ENCODE results near the gene POTEH.
"Not testable (repeated sequence)": the region's sequence is repeated elsewhere in the genome, so short reads cannot be mapped to it uniquely, and the experiment has no call there.

The POTEH gene

DNA sequence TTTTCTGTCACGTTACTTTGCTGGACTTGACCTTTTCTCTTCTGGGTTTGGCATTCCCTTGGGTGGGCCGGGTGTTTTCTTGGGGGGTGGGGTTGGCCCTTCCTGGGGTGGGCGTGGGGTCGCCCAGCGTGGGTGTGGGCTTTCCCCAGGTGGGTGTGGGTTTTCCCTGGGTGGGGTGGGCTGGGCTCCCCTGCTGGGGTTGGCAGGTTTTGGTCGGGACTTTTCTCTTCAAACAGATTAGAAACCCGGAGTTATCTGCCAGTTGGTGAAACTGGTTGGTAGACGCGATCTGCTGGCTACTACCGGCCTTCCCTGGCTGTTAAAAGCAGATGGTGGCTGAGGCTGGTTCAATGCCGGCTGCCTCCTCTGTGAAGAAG, at the start of gene POTEH:
TSS of gene POTEH (plus strand) at position 278 of the 377 bp plus-strand sequence. CDS start at position 330, 52 bp downstream.
- not testable (repeated sequence) for DNase-seq

DNA sequence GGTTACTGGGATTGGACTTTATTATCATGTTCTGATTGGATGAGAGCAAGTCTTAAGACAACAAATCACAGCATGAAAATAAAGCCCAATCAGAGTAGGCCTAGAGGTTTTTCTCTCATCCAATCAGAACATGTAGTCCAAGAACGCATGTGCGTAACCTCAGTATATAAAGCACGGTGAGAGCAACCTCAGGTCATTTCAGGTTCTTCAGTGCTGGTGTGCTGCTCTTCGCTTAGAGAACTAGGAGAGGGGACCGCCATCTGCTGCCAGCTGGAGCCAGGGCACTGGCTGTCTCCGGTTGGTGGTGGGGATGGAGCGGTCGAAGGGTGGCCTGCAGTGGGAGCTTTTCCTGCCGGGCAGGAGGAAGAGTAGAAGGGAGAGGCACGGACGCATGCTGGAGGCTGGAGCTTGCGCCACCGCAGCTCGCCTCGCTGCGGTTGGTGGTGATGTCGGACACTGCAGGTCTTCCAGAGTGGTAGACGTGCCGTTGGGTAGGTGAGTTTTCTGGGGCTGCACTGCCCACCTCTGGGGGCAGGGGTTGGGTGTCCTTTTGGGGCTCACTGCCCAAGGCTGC, 47.5 kb upstream of the POTEH start:
- DNase-seq, result not testable (repeated sequence)

- not testable (repeated sequence) for DNase-seq
Observed at GRCh38 chr22:15651954-15652353, 37.9 kb upstream of the POTEH start.

- DNase-seq, result not testable (repeated sequence)
Observed at GRCh38 chr22:15652738-15653137, 37.1 kb upstream of the POTEH start.

- not testable (repeated sequence) for DNase-seq
Observed at GRCh38 chr22:15653241-15653640, 36.6 kb upstream of the POTEH start.

- not testable (repeated sequence) for DNase-seq
Observed at GRCh38 chr22:15661102-15661501, 28.7 kb upstream of the POTEH start.

DNA sequence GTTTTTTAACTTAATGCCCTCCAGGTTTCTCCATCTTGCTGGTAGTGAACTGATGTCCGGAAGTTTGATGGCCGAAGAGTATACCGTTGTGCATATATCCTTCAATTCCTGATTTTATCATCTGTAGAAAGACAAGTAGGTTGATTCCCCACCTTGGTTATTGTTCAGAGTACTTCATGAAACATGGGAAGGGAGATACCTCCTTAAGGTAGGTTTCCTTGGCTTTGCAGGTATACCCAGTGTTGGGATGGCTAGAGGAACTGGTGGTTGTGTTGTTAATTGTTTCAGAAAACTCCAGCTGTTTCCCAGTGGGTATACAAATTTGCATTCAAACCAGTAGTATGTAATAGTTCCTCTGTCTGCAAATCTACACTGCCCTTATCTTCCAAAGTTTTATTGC, 25.1 kb upstream of the POTEH start:
- DNase-seq, result not testable (repeated sequence)

DNA sequence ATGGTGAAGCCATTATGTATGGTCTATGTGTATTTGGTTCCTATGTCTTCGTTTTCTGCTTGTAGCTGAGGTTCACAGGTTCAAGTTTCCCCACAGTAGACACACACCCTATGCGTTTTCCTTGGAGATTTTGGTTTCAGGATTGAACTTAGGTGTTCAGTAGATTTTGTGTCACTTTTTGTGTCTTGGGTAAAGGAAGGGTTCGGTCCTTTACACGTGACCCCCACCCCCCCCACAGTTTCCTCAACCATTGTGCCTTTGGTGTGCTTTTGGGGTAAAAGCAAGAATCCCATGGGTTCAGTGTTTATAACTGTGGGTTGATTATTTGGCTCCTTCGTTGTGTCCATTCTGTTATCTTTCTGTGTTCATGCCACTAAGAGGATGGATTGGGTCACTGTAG, 24.3 kb upstream of the POTEH start:
- not testable (repeated sequence) for DNase-seq

DNA sequence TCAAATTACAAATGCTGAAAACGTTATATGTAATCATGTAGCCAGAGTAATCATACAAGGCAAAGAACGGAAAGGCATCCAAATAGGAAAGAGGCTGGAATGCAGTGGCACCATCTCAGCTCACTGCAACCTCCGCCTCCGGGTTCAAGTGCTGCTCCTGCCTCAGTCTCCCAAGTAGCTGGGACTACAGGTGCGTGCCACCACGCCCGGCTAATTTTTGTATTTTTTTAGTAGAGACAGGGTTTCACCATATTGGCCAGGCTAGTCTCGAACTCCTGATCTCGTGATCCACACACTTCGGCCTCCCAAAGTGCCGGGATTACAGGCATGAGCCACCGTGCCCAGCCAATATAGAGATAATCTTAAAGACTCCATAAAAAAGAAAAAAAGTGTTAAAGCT, 20.4 kb upstream of the POTEH start:
- not testable (repeated sequence) for DNase-seq

- peak; percentile 50 for DNase-seq
Observed at GRCh38 chr22:15679702-15680101, 10.1 kb upstream of the POTEH start.

DNA sequence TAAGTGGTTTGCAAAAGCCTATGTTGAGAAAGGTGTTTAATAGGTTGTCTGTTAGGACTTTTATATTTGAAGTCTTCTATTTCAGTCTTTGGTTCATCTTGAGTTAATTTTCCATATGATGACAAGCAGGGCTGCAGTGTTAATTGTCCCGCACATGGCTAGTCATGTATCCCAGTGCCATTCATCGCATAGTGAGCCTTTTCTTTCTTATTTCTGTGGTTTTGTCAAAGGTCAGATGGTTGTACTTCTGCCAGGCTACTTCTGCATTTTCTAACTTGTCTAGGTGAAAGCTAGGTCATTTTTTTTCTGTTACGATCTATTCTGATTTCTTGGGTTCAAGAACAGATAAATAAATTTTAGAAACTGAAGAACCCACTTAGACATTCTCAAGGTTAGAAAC, 5.7 kb upstream of the POTEH start:
- not testable (repeated sequence) for DNase-seq

- not testable (repeated sequence) for DNase-seq
Observed at GRCh38 chr22:15684695-15685094, 5.1 kb upstream of the POTEH start.

GRCh38 chr22:15685641-15686040, 4.2 kb upstream of the POTEH start:
- not testable (repeated sequence) for DNase-seq

- DNase-seq, result not testable (repeated sequence)
Observed at GRCh38 chr22:15687086-15687485, 2.7 kb upstream of the POTEH start.

GRCh38 chr22:15687676-15688075, 2.1 kb upstream of the POTEH start:
- DNase-seq, result not testable (repeated sequence)

DNA sequence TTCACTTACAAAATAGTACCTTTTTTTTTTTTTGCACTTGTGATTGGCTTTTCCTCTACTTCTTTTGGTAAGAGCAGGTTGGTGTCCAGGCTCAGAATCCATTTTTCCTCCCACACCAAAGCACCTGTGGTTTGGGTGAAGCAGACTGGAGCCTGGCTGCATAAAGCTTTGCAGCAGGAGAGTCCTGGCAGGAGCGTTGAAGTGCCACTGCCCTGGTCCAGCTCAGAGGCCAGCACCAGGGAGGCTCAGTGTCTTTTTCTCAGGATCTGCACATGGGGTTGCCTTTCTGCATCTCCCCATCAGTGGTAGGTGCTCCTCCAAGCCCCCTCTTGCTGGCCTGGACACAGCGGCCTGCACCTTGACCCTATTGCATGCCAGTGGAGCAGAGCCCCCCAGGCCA, 1.7 kb upstream of the POTEH start:
- not testable (repeated sequence) for DNase-seq

GRCh38 chr22:15689012-15689748, 646 bp upstream of the POTEH start:
- DNase-seq, result not testable (repeated sequence)

DNA sequence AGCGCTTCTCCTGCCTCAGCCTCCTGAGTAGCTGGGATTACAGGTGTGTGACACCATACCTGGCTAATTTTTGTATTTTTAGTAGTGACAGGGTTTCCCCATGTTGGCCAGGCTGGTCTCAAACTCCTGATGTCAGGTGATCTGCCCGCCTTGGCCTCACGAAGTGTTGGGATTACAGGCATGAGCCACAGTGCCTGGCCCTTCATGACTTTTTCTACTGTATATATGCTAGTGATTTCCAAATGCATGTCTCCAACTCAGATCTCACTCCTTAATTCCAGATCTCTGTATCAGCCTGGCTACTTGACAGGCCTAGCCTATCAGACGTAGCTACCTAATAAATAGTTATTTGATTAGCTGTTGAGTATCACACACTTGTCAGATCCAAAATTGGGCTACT, 23.8 kb downstream of the POTEH start:
- not testable (repeated sequence) for DNase-seq

- not testable (repeated sequence) for DNase-seq
Observed at GRCh38 chr22:15714125-15714524, 24.3 kb downstream of the POTEH start.

DNA sequence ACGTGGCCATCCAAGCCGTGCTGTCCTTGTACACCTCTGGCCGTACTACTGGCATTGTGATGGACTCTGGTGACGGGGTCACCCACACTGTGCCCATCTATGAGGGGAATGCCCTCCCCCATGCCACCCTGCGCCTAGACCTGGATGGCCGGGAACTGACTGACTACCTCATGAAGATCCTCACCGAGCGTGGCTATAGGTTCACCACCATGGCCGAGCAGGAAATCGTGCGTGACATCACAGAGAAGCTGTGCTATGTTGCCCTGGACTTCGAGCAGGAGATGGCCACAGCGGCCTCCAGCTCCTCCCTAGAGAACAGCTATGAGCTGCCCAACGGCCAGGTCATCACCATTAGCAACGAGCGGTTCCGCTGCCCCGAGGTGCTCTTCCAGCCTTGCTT, 32.1 kb downstream of the POTEH start:
- DNase-seq, result not testable (repeated sequence)

GRCh38 chr22:15729209-15729917, 39.5 kb downstream of the POTEH start:
- not testable (repeated sequence) for DNase-seq

DNA sequence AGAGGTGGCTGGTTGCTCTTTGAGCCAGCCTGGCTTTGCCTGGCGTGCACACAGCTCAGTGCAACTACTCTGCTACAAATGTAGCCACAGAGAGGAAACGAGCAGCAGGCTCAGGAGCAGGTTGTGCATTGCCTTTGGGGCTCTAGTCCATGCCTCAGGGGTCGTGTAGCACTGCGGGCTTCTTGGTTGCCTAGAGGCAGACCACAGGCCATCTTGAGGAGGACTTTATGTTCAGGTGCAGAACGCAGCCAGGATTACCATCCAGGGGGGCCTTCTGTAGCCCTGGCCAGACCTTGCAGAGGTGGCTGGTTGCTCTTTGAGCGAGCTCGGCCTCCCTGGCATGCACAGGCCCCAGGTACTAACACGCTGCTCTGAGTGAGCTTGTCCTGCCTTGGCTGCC, 41.2 kb downstream of the POTEH start:
- not testable (repeated sequence) for DNase-seq

DNA sequence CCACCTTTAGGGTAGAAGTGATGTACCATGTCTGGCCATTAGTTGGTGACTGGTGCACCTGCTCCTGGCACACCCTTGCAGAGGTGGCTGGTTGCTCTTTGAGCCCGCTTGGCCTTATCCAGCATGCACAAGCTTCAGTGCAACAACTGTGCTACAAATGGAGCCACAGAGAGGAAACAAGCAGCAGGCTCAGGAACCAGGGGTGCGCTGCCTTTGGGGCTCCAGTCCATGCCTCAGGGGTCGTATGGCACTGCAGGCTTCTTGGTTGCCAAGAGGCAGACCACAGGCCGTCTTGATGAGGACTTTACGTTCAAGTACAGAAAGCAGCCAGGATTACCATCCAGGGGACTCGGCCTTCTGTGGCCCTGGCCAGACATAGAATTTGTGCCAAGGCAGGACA, 44.6 kb downstream of the POTEH start:
- not testable (repeated sequence) for DNase-seq
